NB4 (cell line): Measurements from ENCODE around the gene MOB3B.

Source experiments
- MYC ChIP-seq: IDR thresholded peaks from 2 replicates; pipeline ENCODE4 v1.6.1; 2011; ENCODE audit warnings: low read depth, low read length
- POLR2A ChIP-seq: IDR thresholded peaks from 2 replicates; pipeline ENCODE4 v1.6.1; 2011; ENCODE audit warnings: mild to moderate bottlenecking; ENCODE audit not compliant: insufficient read length; ENCODE audit errors: extremely low read depth
- TF ChIP-seq, protein P1 (sequence below): IDR thresholded peaks from one replicate; pipeline ENCODE4 v1.5.1; 2012; ENCODE audit warnings: low read depth, low read length
- TF ChIP-seq, protein P2 (sequence below): IDR thresholded peaks from 2 replicates; pipeline ENCODE4 v1.6.1; 2011; ENCODE audit warnings: low read depth, low read length

DNA sequence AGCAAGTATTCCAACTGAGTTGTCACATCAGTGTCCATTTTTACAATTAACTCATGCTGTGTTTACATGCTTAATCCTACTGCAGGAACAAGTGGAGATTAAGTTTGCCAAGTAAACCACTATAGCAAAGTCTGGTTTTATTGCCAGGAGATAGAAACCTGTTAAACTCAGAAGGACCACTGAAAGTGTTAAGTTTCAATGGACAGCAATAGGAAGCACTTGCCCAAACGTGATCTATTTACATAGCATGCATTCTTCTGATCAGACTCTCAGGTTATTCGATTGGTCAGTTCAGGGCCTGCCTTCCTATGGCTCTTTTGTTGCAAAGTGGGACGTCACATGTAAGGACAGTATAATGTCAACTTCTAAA, 33.5 kb downstream of the MOB3B start:
- TF ChIP-seq, protein P1, sequence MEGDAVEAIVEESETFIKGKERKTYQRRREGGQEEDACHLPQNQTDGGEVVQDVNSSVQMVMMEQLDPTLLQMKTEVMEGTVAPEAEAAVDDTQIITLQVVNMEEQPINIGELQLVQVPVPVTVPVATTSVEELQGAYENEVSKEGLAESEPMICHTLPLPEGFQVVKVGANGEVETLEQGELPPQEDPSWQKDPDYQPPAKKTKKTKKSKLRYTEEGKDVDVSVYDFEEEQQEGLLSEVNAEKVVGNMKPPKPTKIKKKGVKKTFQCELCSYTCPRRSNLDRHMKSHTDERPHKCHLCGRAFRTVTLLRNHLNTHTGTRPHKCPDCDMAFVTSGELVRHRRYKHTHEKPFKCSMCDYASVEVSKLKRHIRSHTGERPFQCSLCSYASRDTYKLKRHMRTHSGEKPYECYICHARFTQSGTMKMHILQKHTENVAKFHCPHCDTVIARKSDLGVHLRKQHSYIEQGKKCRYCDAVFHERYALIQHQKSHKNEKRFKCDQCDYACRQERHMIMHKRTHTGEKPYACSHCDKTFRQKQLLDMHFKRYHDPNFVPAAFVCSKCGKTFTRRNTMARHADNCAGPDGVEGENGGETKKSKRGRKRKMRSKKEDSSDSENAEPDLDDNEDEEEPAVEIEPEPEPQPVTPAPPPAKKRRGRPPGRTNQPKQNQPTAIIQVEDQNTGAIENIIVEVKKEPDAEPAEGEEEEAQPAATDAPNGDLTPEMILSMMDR, result no peak
- TF ChIP-seq POLR2A (no peak), MYC (no peak)
- TF ChIP-seq, protein P2, sequence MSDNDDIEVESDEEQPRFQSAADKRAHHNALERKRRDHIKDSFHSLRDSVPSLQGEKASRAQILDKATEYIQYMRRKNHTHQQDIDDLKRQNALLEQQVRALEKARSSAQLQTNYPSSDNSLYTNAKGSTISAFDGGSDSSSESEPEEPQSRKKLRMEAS, result no peak
